B cell (primary cell): Measurements from ENCODE around the gene AP4S1. TPM values are rescaled to one million over a fixed set of nuclear protein-coding genes. Genes with fewer than 3 reads are reported as not detected.

ENCODE experiments used
- ATAC-seq: fragments of 200-7000 bp; cut with Tn5 transposase; one replicate; pipeline ENCODE4 v1.10.0; 2021; ENCODE audit warnings: low read depth, mild to moderate bottlenecking, moderate number of reproducible peaks, moderate library complexity
- CTCF ChIA-PET: fragments of 350-600 bp; sonication (Branson Sonifier 250); formaldehyde crosslinking; loops from one replicate; lab custom pipeline; 2021; ENCODE audit warnings: antibody characterized with exemption, inconsistent platforms; lab: Charles Lee
- POLR2A ChIA-PET: fragments of 350-600 bp; sonication (Branson Sonifier 250); formaldehyde crosslinking; loops from one replicate; lab custom pipeline; 2021; ENCODE audit warnings: antibody characterized with exemption; lab: Charles Lee
- DNase-seq: peaks from one replicate; pipeline ENCODE4 v3.0.0; 2013
- H2AFZ ChIP-seq: 2 replicates; pipeline ENCODE4 v1.6.1; 2012; ENCODE audit warnings: mild to moderate bottlenecking, low read depth, low read length; ENCODE audit not compliant: insufficient read depth, poor library complexity, severe bottlenecking
- H3K27ac ChIP-seq, 2 donors: 1 replicate in 1 of 2; 2 replicates in 1 of 2; pipeline ENCODE4 v1.5.1; 2012 to 2013; ENCODE audit warnings: low read length in 2 of 2, mild to moderate bottlenecking in 2 of 2, moderate library complexity in 1 of 2
- H3K27me3 ChIP-seq, 4 experiments: fragments of 200-600 bp in 1 of 4; sonication (generic) in 1 of 4; replicated peaks in 1 of 4; 1 replicate in 2 of 4; 2 replicates in 2 of 4; pipeline versions ENCODE4 v1.6.1 to v1.7.0; 2013 to 2016; ENCODE audit warnings: low read length in 3 of 4, mild to moderate bottlenecking in 2 of 4, mixed read lengths in 1 of 4, moderate library complexity in 1 of 4; ENCODE audit not compliant: insufficient read depth in 4 of 4, control insufficient read depth in 3 of 4; ENCODE audit errors: control extremely low read depth in 1 of 4
- H3K36me3 ChIP-seq, 2 experiments: replicated peaks in 1 of 2; 1 replicate in 1 of 2; 2 replicates in 1 of 2; pipeline versions ENCODE4 v1.6.1 to v1.7.1; 2013; ENCODE audit warnings: low read length in 1 of 2; ENCODE audit not compliant: insufficient read depth in 2 of 2, control insufficient read depth in 1 of 2; ENCODE audit errors: control extremely low read depth in 1 of 2, extremely low read depth in 1 of 2
- H3K4me1 ChIP-seq, 2 donors: fragments of 200-600 bp in 1 of 2; sonication (generic) in 1 of 2; 1 replicate in 1 of 2; 2 replicates in 1 of 2; pipeline versions ENCODE4 v1.5.1 to v1.6.1; 2013 to 2017; ENCODE audit warnings: low read length in 2 of 2; ENCODE audit not compliant: control insufficient read depth in 2 of 2, insufficient read depth in 2 of 2
- H3K4me2 ChIP-seq: replicated peaks from 2 replicates; pipeline ENCODE3; 2012; ENCODE audit warnings: mild to moderate bottlenecking, low read depth, low read length; ENCODE audit not compliant: poor library complexity, severe bottlenecking
- H3K4me3 ChIP-seq, 5 experiments: fragments of 200-600 bp in 1 of 5; sonication (generic) in 1 of 5; 1 replicate in 3 of 5; 2 replicates in 2 of 5; pipeline versions ENCODE4 v1.5.1 to v1.7.0; 2011 to 2016; ENCODE audit warnings: low read length in 4 of 5, mild to moderate bottlenecking in 4 of 5, low read depth in 2 of 5, control low read depth in 1 of 5, moderate library complexity in 1 of 5; ENCODE audit not compliant: insufficient read depth in 1 of 5; ENCODE audit errors: control extremely low read depth in 1 of 5, extremely low read depth in 1 of 5
- H3K79me2 ChIP-seq: fragments of 200-600 bp; sonication (generic); one replicate; pipeline ENCODE4 v1.6.0; 2016; ENCODE audit warnings: low read length; ENCODE audit not compliant: control insufficient read depth, insufficient read depth
- H3K9ac ChIP-seq: fragments of 200-600 bp; sonication (generic); 2 replicates; pipeline ENCODE4 v1.6.1; 2017; ENCODE audit warnings: mild to moderate bottlenecking, low read length, moderate library complexity
- H3K9me3 ChIP-seq, 3 donors: one replicate each; pipeline versions ENCODE4 v1.6.1 to v1.7.1; 2013; ENCODE audit warnings: low read length in 2 of 3; ENCODE audit not compliant: control insufficient read depth in 2 of 3, insufficient read depth in 1 of 3; ENCODE audit errors: control extremely low read depth in 1 of 3
- H4K20me1 ChIP-seq: 2 replicates; pipeline ENCODE4 v1.6.0; 2012; ENCODE audit warnings: mild to moderate bottlenecking, low read length; ENCODE audit not compliant: insufficient read depth, control insufficient read depth, poor library complexity, severe bottlenecking
- H3K27ac Mint-ChIP-seq: one replicate; pipeline ENCODE4 v1.8.0; 2021; ENCODE audit warnings: mixed read lengths
- H3K27me3 Mint-ChIP-seq: one replicate; pipeline ENCODE4 v1.8.0; 2021; ENCODE audit warnings: mixed read lengths
- H3K4me1 Mint-ChIP-seq: one replicate; pipeline ENCODE4 v1.8.0; 2021; ENCODE audit warnings: mixed read lengths
- H3K4me3 Mint-ChIP-seq: one replicate; pipeline ENCODE4 v1.8.0; 2021; ENCODE audit warnings: mixed read lengths
- H3K9me3 Mint-ChIP-seq: one replicate; pipeline ENCODE4 v1.8.0; 2022; ENCODE audit warnings: mixed read lengths; ENCODE audit not compliant: insufficient read depth
- CTCF ChIP-seq: fragments of 200-600 bp; IDR thresholded peaks from one replicate; pipeline ENCODE4 v1.8.0; 2022; ENCODE audit warnings: antibody characterized with exemption, mild to moderate bottlenecking
- EZH2 ChIP-seq: IDR thresholded peaks from 2 replicates; pipeline ENCODE4 v1.6.1; 2012; ENCODE audit warnings: borderline replicate concordance, low read depth, mild to moderate bottlenecking, moderate library complexity, low read length; ENCODE audit not compliant: insufficient read depth, poor library complexity, severe bottlenecking
- WGBS: methylation state at CpG from one replicate; pipeline ENCODE4 v1.1.5; 2013; ENCODE audit warnings: missing lambda C conversion rate; ENCODE audit not compliant: insufficient coverage; 5-methylcytosine and 5-hydroxymethylcytosine counted together
- intact Hi-C: fragments of 100-400 bp; cut with micrococcal nuclease; formaldehyde crosslinking; loops from one replicate; pipeline ENCODE4 v1.10.0; 2022
- polyA plus RNA-seq: library from polyadenylated mRNA; depleted of rRNA; stranded (reverse); fragments of >200 nt; gene quantifications from 2 replicates; pipeline ENCODE4 v1.2.3, GENCODE V29; 2012
- total RNA-seq, 2 donors: library from RNA; stranded (reverse); fragments of 120-200 nt in 1 of 2; gene quantifications; 1 replicate in 1 of 2; 2 replicates in 1 of 2; pipeline versions ENCODE4 v1.2.3 to v1.2.4, GENCODE V29; 2013 to 2022

The AP4S1 gene
- total and polyA plus RNA-seq, 2 donors (not counting 1 experiment from before 2014, with no cell fraction given) = 3.4 to 15.9 TPM

- no peak overlapping the region for H2AFZ ChIP-seq
- H3K79me2 ChIP-seq = peaks cover 25% of the 10 kb centered on the region
- intact Hi-C loops = no loop called here
- peaks cover 0 to 3% of the 10 kb centered on the region in 2 experiments for H3K36me3 ChIP-seq
- no peaks in the 10 kb centered on the region for H3K27me3 ChIP-seq
- no peak for TF ChIP-seq EZH2
- no peak for TF ChIP-seq CTCF
- Mint-ChIP-seq H3K27ac (no peak overlapping the region), H3K27me3 (no peaks in the 10 kb centered on the region), H3K4me1 (peaks cover 6% of the 10 kb centered on the region), H3K9me3 (no peaks in the 10 kb centered on the region), H3K4me3 (no peak overlapping the region)
- peaks cover 0 to 1% of the 10 kb centered on the region in 2 donors for H3K4me1 ChIP-seq
- DNase-seq (no peak), ATAC-seq (no peak)
- no peaks in the 10 kb centered on the region for H3K9me3 ChIP-seq
- CTCF ChIA-PET = no interaction called here
- H3K4me3 ChIP-seq = no peak overlapping the region
- no peaks in the 10 kb centered on the region for H4K20me1 ChIP-seq
- POLR2A ChIA-PET = no interaction called here
- WGBS = 100% methylated on average over 2 of the region's 4 CpGs
- no peak overlapping the region for H3K4me2 ChIP-seq
- no peak overlapping the region for H3K27ac ChIP-seq
- no peak overlapping the region for H3K9ac ChIP-seq
Measured at GRCh38 chr14:31036552-31036951, 11.1 kb downstream of the AP4S1 start.

GRCh38 chr14:31037709-31038221 is 12.3 kb downstream of the AP4S1 start:
- POLR2A ChIA-PET = no interaction called here
- H3K9ac ChIP-seq = no peak overlapping the region
- H4K20me1 ChIP-seq = no peaks in the 10 kb centered on the region
- intact Hi-C loops = no loop called here
- H3K4me3 ChIP-seq = no peak overlapping the region
- no peaks in the 10 kb centered on the region for H3K9me3 ChIP-seq
- no peak overlapping the region for H2AFZ ChIP-seq
- WGBS = 100% methylated on average over 1 of the region's 1 CpG
- H3K27me3 ChIP-seq = no peaks in the 10 kb centered on the region
- H3K9me3 Mint-ChIP-seq = no peaks in the 10 kb centered on the region
- H3K4me1 Mint-ChIP-seq = peaks cover 2% of the 10 kb centered on the region
- peaks cover 0 to 3% of the 10 kb centered on the region in 2 experiments for H3K36me3 ChIP-seq
- H3K27ac Mint-ChIP-seq = no peak overlapping the region
- no peak overlapping the region for H3K4me3 Mint-ChIP-seq
- TF ChIP-seq EZH2 (no peak), CTCF (no peak)
- DNase-seq = no peak
- no peaks in the 10 kb centered on the region for H3K4me1 ChIP-seq
- H3K27ac ChIP-seq = no peak overlapping the region
- H3K4me2 ChIP-seq = no peak overlapping the region
- CTCF ChIA-PET = interaction anchor here (1.0 kb wide), 1 partner anchor 32 kb away, joined by 3 read pairs; no protein-coding TSS in a partner anchor
- H3K79me2 ChIP-seq = peaks cover 22% of the 10 kb centered on the region
- no peaks in the 10 kb centered on the region for H3K27me3 Mint-ChIP-seq
- no peak for ATAC-seq
